GM10248 (cell line): ENCODE results near the gene PRKCQ.

Source experiments
- CTCF ChIA-PET: fragments of 300-600 bp; sonication (Branson Sonifier 250); formaldehyde crosslinking; extraction: SDS; loops from one replicate; lab custom pipeline; 2021; ENCODE audit warnings: antibody characterized with exemption; lab: Yijun Ruan, JAX
- POLR2A ChIA-PET: fragments of 350-650 bp; sonication (Branson Sonifier 250); formaldehyde crosslinking; extraction: SDS; loops from one replicate; lab custom pipeline; 2020; ENCODE audit warnings: antibody characterized with exemption; lab: Yijun Ruan, JAX
- DNase-seq: peaks from one replicate; pipeline ENCODE4 v3.0.0; 2012; ENCODE audit errors: extremely low spot score
- CTCF ChIP-seq: IDR thresholded peaks from 2 replicates; pipeline ENCODE4 v1.5.1; 2012; ENCODE audit warnings: mild to moderate bottlenecking, low read depth; ENCODE audit errors: extremely low read depth, missing control alignments, control extremely low read depth

The PRKCQ gene

GRCh38 chr10:6492896-6493295 is 87.2 kb downstream of the PRKCQ start:
- DNase-seq, result no peak
- TF ChIP-seq CTCF, result no peak
- ChIA-PET CTCF (interaction anchor here (1.2 kb wide), 1 partner anchor 19 kb away, joined by 3 read pairs; no protein-coding TSS in a partner anchor), POLR2A (no interaction called here)

GRCh38 chr10:6491841-6492609 is 88.1 kb downstream of the PRKCQ start:
- no peak for DNase-seq
- ChIA-PET POLR2A (no interaction called here), CTCF (interaction anchor here (1.2 kb wide), 1 partner anchor 20 kb away, joined by 3 read pairs; no protein-coding TSS in a partner anchor)
- no peak for TF ChIP-seq CTCF

GRCh38 chr10:6490614-6491013 is 89.5 kb downstream of the PRKCQ start:
- no peak for TF ChIP-seq CTCF
- no peak for DNase-seq
- POLR2A ChIA-PET, result no interaction called here
- CTCF ChIA-PET, result interaction anchor here (1.0 kb wide), 1 partner anchor 10 kb away, joined by 3 read pairs; no protein-coding TSS in a partner anchor

GRCh38 chr10:6487920-6488319 is 92.2 kb downstream of the PRKCQ start:
- POLR2A ChIA-PET, result no interaction called here
- TF ChIP-seq CTCF, result no peak
- CTCF ChIA-PET, result no interaction called here
- no peak for DNase-seq

- CTCF ChIA-PET, result interaction anchor here (1.2 kb wide), 1 partner anchor 56 kb away, joined by 3 read pairs; no protein-coding TSS in a partner anchor
- no peak for DNase-seq
- POLR2A ChIA-PET, result no interaction called here
- TF ChIP-seq CTCF, result no peak
Measured at GRCh38 chr10:6486309-6486708, 93.8 kb downstream of the PRKCQ start.

- ChIA-PET POLR2A (no interaction called here), CTCF (interaction anchor here (1.1 to 1.2 kb wide), 2 partner anchors 11 to 14 kb away, joined by 3 read pairs; no protein-coding TSS in a partner anchor)
- no peak for TF ChIP-seq CTCF
- no peak for DNase-seq
Measured at GRCh38 chr10:6482737-6483357, 97.2 kb downstream of the PRKCQ start.
